GM12878 (cell line): ENCODE measurements around the gene FNDC3B. TPM values are rescaled to one million over a fixed set of nuclear protein-coding genes. Genes with fewer than 3 reads are reported as not detected.

Experiments
- ATF3 ChIP-seq: IDR thresholded peaks from 2 replicates; pipeline ENCODE4 v1.6.1; 2011; ENCODE audit warnings: low read depth, mild to moderate bottlenecking, low read length, moderate library complexity, borderline replicate concordance; ENCODE audit errors: extremely low read depth
- BCL11A ChIP-seq: IDR thresholded peaks from 2 replicates; pipeline ENCODE4 v1.6.1; 2011; ENCODE audit warnings: low read depth, low read length
- BCLAF1 ChIP-seq: fragments of 450-650 bp; IDR thresholded peaks from 2 replicates; pipeline ENCODE4 v1.6.1; 2017; ENCODE audit warnings: antibody characterized with exemption, mild to moderate bottlenecking, moderate library complexity
- CEBPZ ChIP-seq: fragments of 150-350 bp; IDR thresholded peaks from 2 replicates; pipeline ENCODE4 v1.6.1; 2016; ENCODE audit warnings: low read depth, low read length
- CTCF ChIP-seq, 3 experiments: IDR thresholded peaks in 2 of 3; conservative IDR thresholded peaks in 1 of 3; 2 replicates each; pipeline ENCODE4 v1.5.1; 2011; ENCODE audit warnings: low read depth in 3 of 3, low read length in 3 of 3, mild to moderate bottlenecking in 3 of 3, control low read depth in 2 of 3, moderate library complexity in 2 of 3, inconsistent platforms in 1 of 3, mixed read lengths in 1 of 3; ENCODE audit not compliant: control insufficient read depth in 2 of 3, insufficient read depth in 1 of 3; ENCODE audit errors: extremely low read depth in 1 of 3
- EP300 ChIP-seq, 2 experiments: fragments of 150-350 bp in 1 of 2; IDR thresholded peaks; 2 replicates each; pipeline ENCODE4 v1.6.1; 2011 to 2012; ENCODE audit warnings: low read depth in 2 of 2, low read length in 2 of 2, borderline replicate concordance in 1 of 2, improper control_type of control experiment in 1 of 2, inconsistent platforms in 1 of 2; ENCODE audit not compliant: control insufficient read depth in 1 of 2
- EZH2 ChIP-seq: IDR thresholded peaks from 2 replicates; pipeline ENCODE4 v1.6.1; 2012; ENCODE audit warnings: low read depth, mild to moderate bottlenecking, control low read depth, inconsistent platforms, low read length, borderline replicate concordance; ENCODE audit not compliant: control insufficient read depth
- HDAC6 ChIP-seq: fragments of 200-600 bp; sonication (generic); IDR thresholded peaks from one replicate; pipeline ENCODE4 v1.8.0; 2017; ENCODE audit warnings: antibody characterized with exemption; ENCODE audit not compliant: unreplicated experiment
- IKZF2 ChIP-seq, 2 experiments: fragments of 450-650 bp; IDR thresholded peaks; 2 replicates each; pipeline ENCODE4 v1.6.1; 2017; ENCODE audit warnings: mild to moderate bottlenecking in 2 of 2, moderate library complexity in 2 of 2
- IRF3 ChIP-seq: fragments of 450-650 bp; IDR thresholded peaks from 2 replicates; pipeline ENCODE4 v1.6.1; 2014; ENCODE audit warnings: mild to moderate bottlenecking
- MLLT1 ChIP-seq: fragments of 450-650 bp; IDR thresholded peaks from 2 replicates; pipeline ENCODE4 v1.6.1; 2016; ENCODE audit warnings: mild to moderate bottlenecking
- NR2C1 ChIP-seq: fragments of 450-650 bp; IDR thresholded peaks from 2 replicates; pipeline ENCODE4 v1.6.1; 2017; ENCODE audit warnings: antibody characterized with exemption, mild to moderate bottlenecking, moderate library complexity
- RUNX3 ChIP-seq: IDR thresholded peaks from 2 replicates; pipeline ENCODE4 v1.6.1; 2012; ENCODE audit warnings: low read length, inconsistent platforms
- SMARCA5 ChIP-seq: fragments of 450-650 bp; IDR thresholded peaks from 2 replicates; pipeline ENCODE4 v1.6.1; 2017; ENCODE audit warnings: mild to moderate bottlenecking
- SUPT20H ChIP-seq: IDR thresholded peaks from 2 replicates; pipeline ENCODE4 v1.6.1; 2011; ENCODE audit warnings: low read depth, mild to moderate bottlenecking, low read length, moderate library complexity, borderline replicate concordance; ENCODE audit not compliant: control insufficient read depth
- TCF3 ChIP-seq: IDR thresholded peaks from 2 replicates; pipeline ENCODE4 v1.6.1; 2012; ENCODE audit warnings: low read depth, mild to moderate bottlenecking, low read length, borderline replicate concordance; ENCODE audit not compliant: insufficient read depth
- ZNF217 ChIP-seq: fragments of 450-650 bp; IDR thresholded peaks from 2 replicates; pipeline ENCODE4 v1.6.1; 2017; ENCODE audit warnings: antibody characterized with exemption, mild to moderate bottlenecking
- polyA plus RNA-seq, 11 experiments: library from polyadenylated mRNA; depleted of rRNA in 4 of 11; unstranded in 6 of 11; stranded (reverse) in 5 of 11; fragments of >200 nt; fragmentation: Nextera tagmentation in 4 of 11; fragmentation: Illumina TruSeq in 1 of 11; extraction: Ambion mirVana in 4 of 11; extraction: Trizol in 1 of 11; gene quantifications; 1 replicate in 1 of 11; 2 replicates in 10 of 11; pipeline versions ENCODE4 v1.2.1 to v1.2.3, GENCODE V29; 2011 to 2016; ENCODE audit warnings: inconsistent platforms in 2 of 11, missing spikeins in 2 of 11, low read depth in 1 of 11
- total RNA-seq, 4 experiments: library from RNA; depleted of rRNA in 3 of 4; stranded (reverse); fragments of >200 nt in 3 of 4; fragmentation: Illumina TruSeq in 1 of 4; extraction: Trizol in 1 of 4; gene quantifications; 2 replicates each; pipeline versions ENCODE4 v1.2.1 to v1.2.3, GENCODE V29; 2013 to 2021

The FNDC3B gene
- total and polyA plus RNA-seq, 10 of the 15 experiments (the other 5 are each of a cell fraction or from before 2014, with no cell fraction given): 7.9 to 35.0 (median 18.5) TPM

GRCh38 chr3:172132721-172133311, 93.4 kb downstream of the FNDC3B start (continued):
- no peak for TF ChIP-seq CTCF (IDR thresholded peaks at IDR 0.05 in 2 of 3, conservative IDR thresholded peaks at IDR 0.05 in 1 of 3; ENCODE audit: control insufficient read depth in 2 of 3, extremely low read depth in 1 of 3, insufficient read depth in 1 of 3, low read depth in 3 of 3, low read length in 3 of 3)
- no peak for TF ChIP-seq SUPT20H
- TF ChIP-seq EZH2: no peak
- TF ChIP-seq ZNF217: 0 out of 2 replicates have a peak, but pooled peaks have one; percentile 11
- TF ChIP-seq NR2C1: no peak
- no peak for TF ChIP-seq HDAC6
- TF ChIP-seq MLLT1: no peak
- TF ChIP-seq IKZF2 (IDR thresholded peaks at IDR 0.05): no peak; a peak in 1 of 4 replicates
- TF ChIP-seq TCF3: no peak
- no peak for TF ChIP-seq IRF3
- no peak for TF ChIP-seq BCLAF1
- TF ChIP-seq EP300 (IDR thresholded peaks at IDR 0.05; ENCODE audit: borderline replicate concordance in 1 of 2, control insufficient read depth in 1 of 2, low read depth in 2 of 2, low read length in 2 of 2): peak in 1 of 2 experiments; percentile 40; a peak in 1 of 4 replicates
- TF ChIP-seq RUNX3: peak; percentile 54; the same call in 1 of the 2 replicates
- TF ChIP-seq SMARCA5: peak; percentile 11; the same call in 1 of the 2 replicates
- no peak for TF ChIP-seq CEBPZ
- TF ChIP-seq ATF3: no peak
- no peak for TF ChIP-seq BCL11A
